Panc1 (cell line): ENCODE measurements around the gene ULK3.

Source experiments
- CTCF ChIP-seq: fragments of 450-650 bp; IDR thresholded peaks from 2 replicates; pipeline ENCODE4 v1.5.1; 2017; ENCODE audit warnings: mild to moderate bottlenecking
- SIN3A ChIP-seq: IDR thresholded peaks from 2 replicates; pipeline ENCODE4 v1.6.1; 2012; ENCODE audit warnings: low read depth, mild to moderate bottlenecking, low read length, moderate library complexity, borderline replicate concordance; ENCODE audit not compliant: insufficient read depth

DNA sequence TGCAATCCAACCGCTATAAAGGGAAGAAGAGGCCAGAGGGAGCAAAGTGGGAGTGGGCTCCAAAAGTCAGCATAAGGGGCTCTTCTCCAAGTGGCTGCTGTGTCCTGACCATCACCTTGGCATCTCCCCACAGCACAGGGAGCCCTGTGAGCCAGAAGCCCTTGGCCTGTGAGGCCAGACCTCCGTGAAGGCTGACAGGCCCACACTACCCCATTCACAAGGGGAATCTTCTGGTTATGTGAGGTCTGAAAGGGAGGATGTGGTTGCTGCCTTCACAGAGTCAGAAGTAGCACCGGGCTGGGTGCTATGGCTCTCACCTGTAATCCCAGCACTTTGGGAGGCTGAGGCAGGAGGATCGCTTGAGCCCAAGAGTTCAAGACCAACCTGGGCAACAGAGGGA, 2.6 kb upstream of the ULK3 start:
- TF ChIP-seq CTCF (no peak), SIN3A (no peak)
